Activated CD4-positive, alpha-beta T cell treated with anti-CD3 and anti-CD28 coated beads, Interleukin-2, amount 50 U/mL, for 4 hours (primary cell): Measurements from ENCODE around the gene CATSPERZ.

ENCODE experiments used
- DNase-seq, 2 experiments: peaks; one replicate each; pipeline ENCODE4 v3.0.0-alpha.2; 2020

The CATSPERZ gene

GRCh38 chr11:64264371-64264852 lies 35.7 kb upstream of the CATSPERZ start:
- DNase-seq: no peak

GRCh38 chr11:64265176-64266160 lies 34.7 kb upstream of the CATSPERZ start:
- no peak for DNase-seq

- no peak for DNase-seq
Measured at GRCh38 chr11:64266339-64266738, 33.8 kb upstream of the CATSPERZ start.

- DNase-seq: no peak
Measured at GRCh38 chr11:64267207-64267945, 32.8 kb upstream of the CATSPERZ start.

- DNase-seq: no peak
Measured at GRCh38 chr11:64268025-64268892, 31.9 kb upstream of the CATSPERZ start.

GRCh38 chr11:64268893-64269539 lies 31.1 kb upstream of the CATSPERZ start:
- no peak for DNase-seq

- DNase-seq: peak; percentile 97
Measured at GRCh38 chr11:64269540-64270220, 30.5 kb upstream of the CATSPERZ start.

GRCh38 chr11:64275031-64275800 lies 24.9 kb upstream of the CATSPERZ start:
- DNase-seq: no peak

GRCh38 chr11:64275841-64276240 lies 24.3 kb upstream of the CATSPERZ start:
- DNase-seq: no peak

- DNase-seq: no peak
Measured at GRCh38 chr11:64276653-64277431, 23.3 kb upstream of the CATSPERZ start.

GRCh38 chr11:64278576-64279190 lies 21.5 kb upstream of the CATSPERZ start:
- no peak for DNase-seq

- no peak for DNase-seq
Measured at GRCh38 chr11:64281957-64282770, 18.0 kb upstream of the CATSPERZ start.

GRCh38 chr11:64283092-64283491 lies 17.1 kb upstream of the CATSPERZ start:
- no peak for DNase-seq

GRCh38 chr11:64284048-64284961 lies 15.9 kb upstream of the CATSPERZ start, which contains the start of gene BAD:
Gene BAD, minus strand, starts transcription at chr11:64284665. Its CDS starts 297 bp downstream, at chr11:64284368.
- DNase-seq: peak; percentile 86 to 88

GRCh38 chr11:64284962-64285884 lies 14.9 kb upstream of the CATSPERZ start, which contains the start of gene GPR137:
Gene GPR137, plus strand, starts transcription at chr11:64285848. Its CDS starts 677 bp downstream, at chr11:64286525.
- peak; percentile 87 to 90 for DNase-seq
